WERI-Rb-1 (cell line): ENCODE results near the gene SH2D1B.
A peak's percentile ranks its signal among the peaks of the same experiment; 100 is the strongest.
"Not testable (repeated sequence)": the region's sequence is repeated elsewhere in the genome, so short reads cannot be mapped to it uniquely, and the experiment has no call there.

Experiments
- DNase-seq: peaks from one replicate; pipeline ENCODE4 v3.0.0-alpha.2; 2020
- H3K27ac ChIP-seq: fragments of 250-450 bp; sonication (Bioruptor Pico); 2 replicates; pipeline ENCODE4 v1.5.1; 2020; ENCODE audit warnings: mild to moderate bottlenecking, moderate library complexity
- H3K27me3 ChIP-seq: fragments of 250-450 bp; sonication (Bioruptor Pico); 2 replicates; pipeline ENCODE4 v1.5.1; 2021; ENCODE audit warnings: mild to moderate bottlenecking, low read depth, moderate library complexity; ENCODE audit not compliant: insufficient read depth, severe bottlenecking
- H3K36me3 ChIP-seq: fragments of 250-450 bp; sonication (Bioruptor Pico); 2 replicates; pipeline ENCODE4 v1.5.1; 2020; ENCODE audit warnings: mild to moderate bottlenecking, moderate library complexity
- H3K4me3 ChIP-seq: 2 replicates; pipeline ENCODE4 v1.5.1; 2011; ENCODE audit warnings: low read depth, mild to moderate bottlenecking, control low read depth, low read length
- H3K9me3 ChIP-seq: fragments of 250-450 bp; sonication (Bioruptor Pico); 2 replicates; pipeline ENCODE4 v1.5.1; 2021; ENCODE audit warnings: mild to moderate bottlenecking, moderate library complexity; ENCODE audit not compliant: severe bottlenecking
- CTCF ChIP-seq: IDR thresholded peaks from 2 replicates; pipeline ENCODE4 v1.5.1; 2011; ENCODE audit warnings: low read depth, mild to moderate bottlenecking, control low read depth, inconsistent platforms, low read length

SH2D1B gene

GRCh38 chr1:162430583-162430982, 18.6 kb upstream of the SH2D1B start:
- Histone ChIP-seq H3K9me3 (no peaks in the 10 kb centered on the region), H3K27ac (no peak overlapping the region), H3K4me3 (no peak overlapping the region), H3K36me3 (no peaks in the 10 kb centered on the region), H3K27me3 (no peaks in the 10 kb centered on the region)
- DNase-seq, result no peak
- TF ChIP-seq CTCF, result no peak

DNA sequence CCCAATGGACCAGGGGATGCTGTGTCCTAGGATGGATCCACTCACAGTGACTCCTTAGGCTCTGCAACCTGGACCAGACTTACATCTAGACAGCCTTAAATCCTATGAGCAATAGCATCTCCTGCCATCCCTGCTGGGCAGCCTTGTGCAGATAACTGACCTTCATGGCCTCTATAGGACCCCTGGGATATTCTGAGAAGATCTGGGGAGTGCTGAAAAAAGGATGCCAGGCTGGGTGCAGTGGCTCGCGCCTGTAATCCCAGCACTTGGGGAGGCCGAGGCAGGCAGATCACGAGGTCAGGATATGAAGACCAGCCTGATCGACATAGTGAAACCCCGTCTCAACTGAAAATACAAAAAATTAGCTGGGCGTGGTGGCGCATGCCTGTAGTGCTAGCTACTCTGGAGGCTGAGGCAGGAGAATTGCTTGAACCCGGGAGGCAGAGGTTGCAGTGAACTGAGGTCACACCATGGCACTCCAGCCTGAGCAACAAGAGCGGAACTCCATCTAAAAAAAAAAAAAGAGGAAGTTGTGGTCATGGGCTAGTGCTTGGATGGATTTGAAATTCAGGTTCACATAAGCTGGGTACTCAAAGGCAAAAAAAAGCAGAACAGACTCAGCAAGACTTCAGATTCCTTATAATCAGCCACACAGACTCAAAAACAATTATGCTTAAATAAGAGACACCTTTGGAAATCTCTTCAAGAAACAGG, 10.9 kb upstream of the SH2D1B start:
- no peaks in the 10 kb centered on the region for H3K27me3 ChIP-seq
- no peak overlapping the region for H3K4me3 ChIP-seq
- DNase-seq, result no peak
- H3K27ac ChIP-seq, result no peak overlapping the region
- no peaks in the 10 kb centered on the region for H3K9me3 ChIP-seq
- no peaks in the 10 kb centered on the region for H3K36me3 ChIP-seq
- no peak for TF ChIP-seq CTCF

DNA sequence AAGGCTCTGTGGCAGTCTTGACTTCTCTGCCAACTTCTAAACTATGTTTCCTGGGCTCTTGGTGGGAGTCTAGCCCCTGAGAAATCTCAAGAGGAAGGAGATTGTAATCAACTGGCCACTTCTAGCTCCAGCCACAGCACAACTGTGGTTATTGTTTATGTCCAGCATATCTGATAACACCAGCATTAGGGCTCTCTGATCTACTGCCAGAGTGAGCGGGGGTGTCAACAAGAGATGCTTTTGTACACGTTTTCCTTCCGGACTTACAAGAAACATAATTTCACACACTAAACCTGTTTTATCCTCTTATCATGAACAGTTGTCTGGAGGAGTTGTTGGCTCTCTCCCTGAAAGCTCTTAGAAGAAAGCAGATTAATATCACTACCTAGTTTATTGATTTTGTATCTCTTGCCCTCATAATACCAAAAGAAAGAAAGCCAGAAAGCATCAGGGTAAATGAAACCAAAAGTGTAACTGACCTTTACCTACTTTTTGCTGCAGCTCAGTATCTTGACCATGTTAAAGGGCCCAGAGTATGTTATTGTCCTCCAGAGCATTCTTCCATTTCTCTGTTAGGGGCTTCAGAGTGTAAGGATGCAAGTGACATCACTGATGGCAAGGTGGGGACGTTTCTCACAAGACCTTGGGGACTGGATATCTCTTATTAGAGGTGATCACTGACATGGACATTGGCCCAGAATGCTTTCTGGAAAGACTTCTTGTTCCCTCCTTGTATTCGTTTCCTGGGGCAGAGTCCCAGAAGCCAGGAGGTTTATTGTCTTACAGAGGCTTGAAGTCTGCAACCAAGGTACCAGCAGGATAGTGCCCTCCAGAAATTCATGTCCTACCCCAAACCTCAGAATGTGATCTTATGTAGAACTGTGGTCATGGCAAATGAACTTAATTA, 9.6 kb upstream of the SH2D1B start:
- Histone ChIP-seq H3K36me3 (no peaks in the 10 kb centered on the region), H3K4me3 (no peak overlapping the region), H3K27me3 (no peaks in the 10 kb centered on the region), H3K27ac (no peak overlapping the region), H3K9me3 (no peaks in the 10 kb centered on the region)
- no peak for DNase-seq
- no peak for TF ChIP-seq CTCF

GRCh38 chr1:162420120-162420519, 8.2 kb upstream of the SH2D1B start:
- H3K36me3 ChIP-seq, result no peaks in the 10 kb centered on the region
- no peak for DNase-seq
- H3K9me3 ChIP-seq, result peaks cover 3% of the 10 kb centered on the region
- TF ChIP-seq CTCF, result no peak
- H3K4me3 ChIP-seq, result no peak overlapping the region
- no peak overlapping the region for H3K27ac ChIP-seq
- no peaks in the 10 kb centered on the region for H3K27me3 ChIP-seq

GRCh38 chr1:162419450-162419931, 7.6 kb upstream of the SH2D1B start:
- not testable (repeated sequence) for H3K27me3 ChIP-seq, H3K27ac ChIP-seq

DNA sequence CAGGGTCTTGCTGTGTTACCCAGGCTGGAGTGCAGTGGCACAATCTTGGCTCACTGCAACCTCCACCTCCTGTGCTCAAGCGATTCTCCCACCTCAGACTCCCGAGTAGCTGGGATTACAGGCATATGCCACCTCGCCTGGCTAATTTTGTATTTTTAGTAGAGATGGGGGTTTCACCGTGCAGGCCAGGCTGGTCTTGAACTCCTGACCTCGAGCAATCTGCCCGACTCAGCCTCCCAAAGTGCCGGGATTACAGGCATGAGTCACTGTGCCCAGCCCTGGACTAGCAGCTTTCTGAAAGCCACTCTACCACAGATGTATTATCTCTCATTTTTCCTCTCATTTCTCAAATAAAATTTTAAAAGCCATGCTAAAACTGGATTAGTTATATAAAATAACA, 6.6 kb upstream of the SH2D1B start:
- not testable (repeated sequence) for H3K27me3 ChIP-seq, H3K9me3 ChIP-seq, H3K4me3 ChIP-seq, H3K27ac ChIP-seq, H3K36me3 ChIP-seq
- DNase-seq, result peak; percentile 57

More at GRCh38 chr1:162419450-162419931, 7.6 kb upstream of the SH2D1B start:
- H3K4me3 ChIP-seq, H3K36me3 ChIP-seq, H3K9me3 ChIP-seq: not testable (repeated sequence)
- peak; percentile 89 for DNase-seq
